Uterus (tissue), 4 donors: Measurements from ENCODE around the gene IQGAP2. TPM values are rescaled to one million over a fixed set of nuclear protein-coding genes. Genes with fewer than 3 reads are reported as not detected.

Experiments
- DNase-seq, 2 donors: peaks; one replicate each; pipeline ENCODE4 v3.0.0-alpha.2; 2019 to 2020
- H3K27ac ChIP-seq, 2 donors: fragments of 200-600 bp; sonication (generic); 1 replicate in 1 of 2; 2 replicates in 1 of 2; pipeline ENCODE4 v1.5.1; 2016 to 2018
- H3K27me3 ChIP-seq, 2 donors: fragments of 200-600 bp; sonication (generic); one replicate each; pipeline ENCODE4 v1.5.1; 2018 to 2019; ENCODE audit warnings: control low read depth in 1 of 2
- H3K36me3 ChIP-seq, 2 donors: fragments of 200-600 bp; sonication (generic); one replicate each; pipeline ENCODE4 v1.5.1; 2019; ENCODE audit warnings: control low read depth in 1 of 2
- H3K4me1 ChIP-seq, 2 donors: fragments of 200-600 bp; sonication (generic); one replicate each; pipeline ENCODE4 v1.5.1; 2018 to 2019; ENCODE audit warnings: control low read depth in 1 of 2
- H3K4me3 ChIP-seq, 2 donors: fragments of 200-600 bp; sonication (generic); 1 replicate in 1 of 2; 2 replicates in 1 of 2; pipeline ENCODE4 v1.5.1; 2018 to 2019; ENCODE audit warnings: mild to moderate bottlenecking in 1 of 2
- H3K9me3 ChIP-seq, 2 donors: fragments of 200-600 bp; sonication (generic); one replicate each; pipeline ENCODE4 v1.5.1; 2019; ENCODE audit warnings: control low read depth in 1 of 2
- CTCF ChIP-seq, 4 experiments: fragments of 200-600 bp in 2 of 4; fragments of 450-650 bp in 2 of 4; sonication (generic) in 2 of 4; IDR thresholded peaks; one replicate each; pipeline ENCODE4 v1.5.1; 2016 to 2019; ENCODE audit warnings: antibody characterized with exemption in 4 of 4, mild to moderate bottlenecking in 2 of 4, moderate library complexity in 1 of 4
- POLR2A ChIP-seq, 2 donors: fragments of 450-650 bp; IDR thresholded peaks; one replicate each; pipeline ENCODE4 v1.6.1; 2016; ENCODE audit warnings: antibody characterized with exemption in 2 of 2, mild to moderate bottlenecking in 1 of 2, moderate library complexity in 1 of 2
- intact Hi-C: fragments of 100-400 bp; cut with DNase I; formaldehyde crosslinking; loops from one replicate; pipeline ENCODE4 v1.15.1; 2023; ENCODE audit warnings: low total_unique reads
- total RNA-seq, 4 donors: library from RNA; depleted of rRNA in 3 of 4; stranded (reverse); fragments of >200 nt in 3 of 4; gene quantifications; one replicate each; pipeline versions ENCODE4 v1.1.0 to v1.2.4, GENCODE V29; 2014 to 2023
- donor health status: DM: yes; HTN: yes; CAD: no.

The IQGAP2 gene
- total RNA-seq, 4 donors from 2014 or later = 7.1 to 49.2 (median 9.4) TPM

- no peaks in the 10 kb centered on the region for H3K4me1 ChIP-seq
- TF ChIP-seq CTCF (IDR thresholded peaks at IDR 0.05) (no peak), POLR2A (IDR thresholded peaks at IDR 0.05) (no peak)
- no peak for DNase-seq
- no peak overlapping the region for H3K27ac ChIP-seq
- no peaks in the 10 kb centered on the region for H3K9me3 ChIP-seq
- intact Hi-C loops = no loop called here
- H3K4me3 ChIP-seq = no peak overlapping the region
- no peaks in the 10 kb centered on the region for H3K36me3 ChIP-seq
- H3K27me3 ChIP-seq = no peaks in the 10 kb centered on the region
Observed at GRCh38 chr5:76700571-76700970, 297.5 kb downstream of the IQGAP2 start.

- TF ChIP-seq POLR2A (IDR thresholded peaks at IDR 0.05) (no peak), CTCF (IDR thresholded peaks at IDR 0.05) (no peak)
- Histone ChIP-seq H3K36me3 (no peaks in the 10 kb centered on the region), H3K4me1 (no peaks in the 10 kb centered on the region), H3K4me3 (no peak overlapping the region), H3K27me3 (no peaks in the 10 kb centered on the region), H3K9me3 (no peaks in the 10 kb centered on the region), H3K27ac (no peak overlapping the region)
- no peak for DNase-seq
- intact Hi-C loops = no loop called here
Observed at GRCh38 chr5:76701298-76701697, 298.2 kb downstream of the IQGAP2 start.

GRCh38 chr5:76703707-76704106 lies 300.6 kb downstream of the IQGAP2 start:
- H3K27me3 ChIP-seq = no peaks in the 10 kb centered on the region
- no peaks in the 10 kb centered on the region for H3K4me1 ChIP-seq
- no peak for DNase-seq
- no peaks in the 10 kb centered on the region for H3K36me3 ChIP-seq
- intact Hi-C loops = no loop called here
- no peak for TF ChIP-seq CTCF (IDR thresholded peaks at IDR 0.05)
- TF ChIP-seq POLR2A (IDR thresholded peaks at IDR 0.05) = no peak
- no peak overlapping the region for H3K4me3 ChIP-seq
- no peaks in the 10 kb centered on the region for H3K9me3 ChIP-seq
- H3K27ac ChIP-seq = no peak overlapping the region

GRCh38 chr5:76704131-76704663 lies 301.1 kb downstream of the IQGAP2 start:
- no peak overlapping the region for H3K27ac ChIP-seq
- no peaks in the 10 kb centered on the region for H3K4me1 ChIP-seq
- H3K4me3 ChIP-seq = no peak overlapping the region
- H3K9me3 ChIP-seq = no peaks in the 10 kb centered on the region
- intact Hi-C loops = no loop called here
- H3K36me3 ChIP-seq = no peaks in the 10 kb centered on the region
- H3K27me3 ChIP-seq = no peaks in the 10 kb centered on the region
- TF ChIP-seq POLR2A (IDR thresholded peaks at IDR 0.05) (no peak), CTCF (IDR thresholded peaks at IDR 0.05) (no peak)
- no peak for DNase-seq

- no peak for TF ChIP-seq POLR2A (IDR thresholded peaks at IDR 0.05)
- TF ChIP-seq CTCF (IDR thresholded peaks at IDR 0.05) = no peak
- Histone ChIP-seq H3K36me3 (no peaks in the 10 kb centered on the region), H3K27me3 (no peaks in the 10 kb centered on the region), H3K27ac (no peak overlapping the region), H3K9me3 (no peaks in the 10 kb centered on the region), H3K4me3 (no peak overlapping the region), H3K4me1 (no peaks in the 10 kb centered on the region)
- intact Hi-C loops = no loop called here
- no peak for DNase-seq
Observed at GRCh38 chr5:76705574-76705973, 302.5 kb downstream of the IQGAP2 start.
